HPDE6-E6E7 (cell line): ENCODE measurements around the gene TRIM24.
"Not testable (repeated sequence)": the region's sequence is repeated elsewhere in the genome, so short reads cannot be mapped to it uniquely, and the experiment has no call there.

Source experiments
- DNase-seq: peaks from one replicate; pipeline ENCODE4 v3.0.0; 2011; ENCODE audit warnings: missing footprints; ENCODE audit errors: extremely low spot score

The TRIM24 gene

DNA sequence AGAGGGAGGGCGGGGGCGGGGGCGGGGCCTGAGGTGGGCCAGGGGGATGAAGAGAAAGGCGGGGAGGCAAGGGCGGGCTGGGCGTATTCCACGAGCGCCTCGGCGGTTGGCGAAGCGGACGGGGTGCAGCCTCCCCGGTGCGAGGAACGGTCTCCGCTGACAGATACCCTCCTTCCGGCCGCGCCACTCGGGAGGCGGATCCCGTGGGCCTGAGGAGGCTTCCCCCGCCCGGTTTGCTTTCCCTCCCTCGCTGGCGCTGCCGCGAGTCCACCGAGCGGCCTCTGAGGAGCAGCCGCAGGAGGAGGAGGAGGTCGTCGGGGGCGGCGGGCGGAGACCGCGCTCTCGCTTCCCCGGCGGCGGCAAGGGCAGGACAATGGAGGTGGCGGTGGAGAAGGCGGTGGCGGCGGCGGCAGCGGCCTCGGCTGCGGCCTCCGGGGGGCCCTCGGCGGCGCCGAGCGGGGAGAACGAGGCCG is at the start of gene TRIM24:
TSS of gene TRIM24 (plus strand) at position 84 of the 473 bp plus-strand sequence. CDS start at position 374, 290 bp downstream.
- DNase-seq = peak; percentile 96

DNA sequence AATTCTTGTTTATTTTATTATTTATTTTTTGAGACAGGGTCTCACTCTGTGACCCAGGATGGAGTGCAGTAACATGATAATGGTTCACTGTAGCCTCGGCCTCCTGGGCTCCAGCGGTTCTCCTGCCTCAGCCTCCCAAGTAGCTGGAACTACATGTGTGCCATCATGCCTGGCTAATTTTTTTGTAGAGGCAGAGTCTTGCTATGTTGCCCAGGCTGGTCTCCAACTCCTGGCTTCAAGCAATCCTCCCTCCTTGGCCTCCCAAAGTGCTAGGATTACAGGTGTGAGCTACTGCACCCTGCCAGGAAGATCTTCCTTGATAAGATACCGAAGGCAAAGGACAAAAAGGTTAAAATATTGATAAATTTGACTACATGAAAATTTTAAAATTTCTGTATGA is 48.0 kb upstream of the TRIM24 start:
- DNase-seq = not testable (repeated sequence)

DNA sequence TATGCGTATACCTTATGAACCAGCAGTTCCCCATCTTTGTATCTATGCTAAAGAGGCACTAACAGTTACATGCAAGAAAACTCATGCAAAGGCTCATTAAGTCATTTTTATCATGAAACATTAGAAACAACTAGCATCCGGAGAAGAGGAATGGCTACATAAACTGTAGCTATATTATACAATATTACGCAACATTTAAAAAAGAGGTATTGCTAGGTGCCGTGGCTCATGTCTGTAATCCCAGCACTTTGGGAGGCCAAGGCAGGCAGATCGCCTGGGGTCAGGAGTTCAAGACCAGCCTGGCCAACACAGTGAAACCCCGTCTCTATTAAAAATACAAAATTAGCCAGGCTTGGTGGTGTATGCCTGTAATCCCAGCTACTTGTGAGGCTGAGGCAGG is 47.1 kb upstream of the TRIM24 start:
- DNase-seq = not testable (repeated sequence)

DNA sequence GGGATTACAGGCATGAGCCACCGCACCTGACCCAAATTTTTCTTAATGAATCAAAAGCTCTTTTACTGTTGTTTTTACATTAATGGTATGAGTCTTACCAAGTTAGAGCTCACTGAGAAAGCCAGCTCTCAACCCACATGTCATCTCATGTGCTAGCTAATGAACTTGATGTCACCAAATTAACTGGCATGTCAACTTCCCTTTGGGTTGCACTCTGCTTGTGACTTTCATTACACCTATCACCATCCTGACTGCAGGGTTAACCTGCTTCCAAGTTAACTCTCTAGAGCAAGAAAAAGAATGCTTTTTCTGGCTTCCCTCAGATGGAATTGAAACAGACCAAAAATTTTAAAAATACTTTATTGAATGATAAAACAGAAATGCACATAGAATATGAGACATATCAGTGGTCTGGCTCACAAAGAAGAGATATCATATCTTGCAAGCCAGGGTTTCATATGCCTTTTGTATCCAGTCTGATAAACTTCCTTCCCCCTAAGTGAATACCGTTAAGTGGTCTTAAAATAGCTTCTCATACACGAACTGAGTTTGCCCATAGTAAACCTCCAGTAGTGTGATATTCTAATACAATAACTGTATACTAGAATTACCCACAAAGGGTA is 42.9 kb upstream of the TRIM24 start:
- no peak for DNase-seq

DNA sequence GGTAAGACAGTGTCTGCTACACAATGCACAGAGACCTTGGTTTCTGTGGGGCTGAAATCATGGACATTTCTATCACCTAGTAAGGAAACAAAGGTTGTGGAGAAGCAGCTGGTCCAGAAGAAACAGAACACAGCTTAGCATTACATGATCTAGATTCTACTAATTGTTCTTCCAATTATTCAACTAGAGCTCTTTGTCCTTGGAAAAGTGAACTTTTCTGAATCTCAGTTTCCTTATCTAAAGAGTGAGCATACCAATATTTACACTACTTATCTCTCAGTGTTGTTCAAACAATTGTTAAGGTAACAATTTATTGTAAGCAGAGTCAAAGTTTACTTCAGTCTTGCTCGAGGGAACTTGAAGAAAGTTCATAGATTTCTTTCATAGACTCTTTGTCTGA is 42.3 kb upstream of the TRIM24 start:
- DNase-seq = no peak

DNA sequence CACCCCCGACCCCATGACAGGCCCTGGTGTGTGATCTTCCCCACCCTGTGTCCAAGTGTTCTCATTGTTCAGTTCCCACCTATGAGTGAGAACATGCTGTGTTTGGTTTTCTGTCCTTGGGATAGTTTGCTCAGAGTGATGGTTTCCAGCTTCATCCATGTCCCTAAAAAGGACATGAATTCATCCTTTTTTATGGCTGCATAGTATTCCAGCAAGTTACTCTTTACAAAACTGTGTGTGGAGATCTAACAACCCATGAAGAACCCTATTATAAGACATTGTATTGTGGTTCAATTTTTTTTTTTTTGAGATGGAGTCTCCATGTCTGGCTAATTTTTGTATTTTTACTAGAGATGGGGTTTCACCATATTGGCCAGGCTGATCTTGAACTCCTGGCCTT is 41.7 kb upstream of the TRIM24 start:
- not testable (repeated sequence) for DNase-seq

DNA sequence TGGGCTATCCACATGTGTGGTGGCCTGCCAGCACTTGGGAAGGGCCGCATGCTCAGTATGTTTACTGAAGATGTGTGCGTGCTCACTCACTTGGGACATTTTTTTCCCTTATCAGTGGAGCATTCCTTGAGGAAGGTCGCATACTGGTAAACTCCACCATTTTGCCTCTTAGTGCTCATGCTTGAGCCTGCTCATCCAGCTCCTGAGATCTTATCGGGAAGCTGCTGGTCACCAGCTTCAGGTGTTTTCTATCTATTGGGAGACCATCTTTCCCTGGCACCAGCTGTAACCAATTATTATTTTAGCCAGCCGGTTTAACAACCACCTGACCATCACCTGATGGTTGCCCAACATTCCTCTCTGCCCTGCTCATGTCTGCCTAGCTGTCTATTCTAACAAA is 35.0 kb upstream of the TRIM24 start:
- DNase-seq = no peak

DNA sequence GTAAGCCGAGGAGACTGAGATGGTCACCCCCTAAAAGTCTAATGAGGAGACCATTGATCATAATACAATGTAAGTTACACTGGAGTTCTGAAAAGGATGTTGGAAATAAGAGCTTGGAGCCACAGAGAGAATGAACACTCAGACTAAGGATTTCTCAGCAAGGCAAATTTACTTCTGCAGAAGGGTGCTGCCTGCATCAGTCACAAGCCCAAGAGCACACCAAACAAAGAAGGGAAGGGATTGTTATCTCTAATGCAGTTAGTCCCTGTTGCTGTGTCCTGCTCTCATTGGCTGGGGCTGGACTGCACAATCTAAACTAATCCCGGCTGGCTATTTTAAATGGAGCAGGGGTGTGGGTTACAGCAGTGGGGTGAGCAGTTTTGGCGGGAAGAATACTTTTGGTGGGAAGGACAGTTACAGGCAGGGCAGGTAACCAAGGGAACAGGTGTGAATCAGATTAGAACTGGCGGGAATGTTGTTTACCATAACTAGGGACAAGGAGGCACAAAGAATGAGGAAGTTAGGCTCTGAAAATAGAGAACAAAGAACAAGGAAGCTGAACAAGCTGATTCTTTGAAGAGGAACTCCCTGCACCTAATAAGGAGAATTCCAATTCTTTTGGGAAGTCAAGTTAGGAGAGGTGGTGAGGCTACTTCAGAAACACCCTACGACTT is 30.3 kb upstream of the TRIM24 start:
- no peak for DNase-seq

DNA sequence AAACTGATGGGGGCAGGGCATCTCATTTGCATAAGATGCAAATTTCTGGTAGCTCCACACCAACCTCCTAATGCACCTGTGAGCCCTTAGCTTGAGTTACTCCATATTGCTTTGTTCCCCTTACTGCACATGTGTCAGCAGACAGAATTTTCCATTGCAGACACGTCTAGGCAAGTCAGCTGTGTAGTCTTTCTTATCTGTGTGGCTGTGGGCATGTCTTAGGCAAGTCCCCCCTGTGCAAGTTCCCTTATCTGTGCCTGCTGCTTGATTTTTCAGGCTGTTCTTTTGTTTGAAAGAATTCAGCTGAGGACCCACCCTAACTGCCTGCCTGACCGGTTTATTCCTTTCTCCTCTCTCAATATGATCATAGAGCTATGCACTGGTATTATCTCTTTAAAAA is 28.5 kb upstream of the TRIM24 start:
- no peak for DNase-seq

DNA sequence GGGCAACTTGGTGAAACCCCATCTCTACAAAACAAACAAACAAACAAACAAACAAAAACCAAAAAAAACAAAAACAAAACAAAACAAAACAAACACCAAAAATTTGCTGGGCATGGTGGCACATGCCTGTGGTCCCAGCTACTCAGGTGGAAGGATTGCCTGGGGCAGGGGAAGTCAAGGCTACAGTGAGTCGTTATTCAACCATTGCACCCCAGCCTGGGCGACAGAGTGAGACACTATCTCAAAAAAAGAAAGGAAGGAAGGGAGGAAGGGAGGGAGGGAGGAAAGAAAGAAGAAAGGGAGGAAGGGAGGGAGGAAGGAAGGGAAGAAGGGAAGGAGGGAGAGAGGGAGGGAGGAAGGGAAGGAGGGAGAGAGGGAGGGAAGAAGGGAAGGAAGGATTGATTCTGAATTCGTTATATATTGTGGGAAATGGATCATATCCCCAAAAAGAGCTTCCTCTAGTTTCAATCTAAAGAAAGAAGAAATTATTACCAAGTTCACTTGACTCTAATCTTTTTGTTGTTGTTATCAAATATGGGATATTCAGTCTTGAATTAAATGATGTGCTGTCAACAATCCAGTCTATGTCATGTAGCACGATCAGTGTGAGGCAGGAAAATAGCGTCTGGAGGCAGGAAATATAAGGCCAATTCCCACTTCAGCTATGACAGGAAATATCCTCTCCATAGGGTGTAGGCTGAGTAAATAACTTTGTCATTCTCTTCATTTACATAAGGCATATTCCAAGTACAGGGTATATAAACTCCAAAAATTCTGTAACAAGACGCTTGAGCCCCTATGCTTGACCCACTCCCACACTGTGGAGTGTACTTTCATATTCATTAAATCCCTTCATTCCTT is 26.2 kb upstream of the TRIM24 start:
- DNase-seq = no peak

DNA sequence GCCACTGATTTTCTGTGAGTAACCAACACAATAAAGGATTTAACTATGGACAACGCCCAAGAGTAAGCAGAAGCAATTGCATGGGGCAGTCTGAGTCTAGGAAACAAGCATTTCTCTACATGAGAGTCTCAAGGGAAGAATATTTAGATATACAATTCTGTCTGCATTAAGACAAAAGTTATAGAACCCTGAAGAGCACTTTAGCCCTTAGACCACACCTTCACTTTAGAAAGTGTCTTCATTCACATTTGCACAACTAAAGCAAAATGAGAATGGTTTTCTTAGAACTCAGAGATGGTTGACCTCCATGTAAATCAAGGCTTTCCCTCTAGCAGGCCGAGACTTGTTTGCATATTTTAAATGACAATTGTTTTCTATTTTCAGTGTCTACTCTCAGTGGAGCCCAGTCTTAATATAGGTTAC is 25.5 kb upstream of the TRIM24 start:
- DNase-seq = no peak

DNA sequence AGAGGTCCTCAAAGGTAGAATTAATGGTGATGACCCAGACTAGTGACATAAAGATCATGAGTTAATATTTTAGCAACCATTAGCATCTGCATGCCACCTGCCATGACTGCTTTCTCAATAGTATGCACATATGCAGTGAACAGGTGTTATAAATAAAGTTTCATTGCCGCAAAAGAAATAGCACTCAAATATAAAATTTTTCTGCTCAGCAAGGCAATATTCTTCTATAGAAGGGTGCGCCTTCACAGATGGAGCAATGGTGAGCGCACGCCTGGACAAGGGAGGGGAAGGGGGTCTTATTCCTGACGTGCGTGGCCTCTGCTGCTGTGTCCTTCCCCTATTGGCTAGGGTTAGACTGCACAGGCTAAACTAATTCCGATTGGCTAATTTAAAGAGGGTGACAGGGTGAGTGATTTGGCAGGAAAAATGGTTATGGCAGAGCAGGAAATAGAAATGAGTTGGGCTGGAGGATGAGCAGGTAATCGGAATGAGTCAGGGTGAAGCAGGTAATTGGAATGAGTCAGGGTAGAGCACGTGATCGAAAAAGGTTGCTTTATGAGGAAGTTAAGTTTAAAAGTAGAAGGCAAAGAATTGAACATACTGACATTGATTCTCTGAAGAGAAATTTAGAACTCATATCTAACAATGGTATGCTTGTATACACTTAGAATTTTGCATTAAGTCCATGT is 24.7 kb upstream of the TRIM24 start:
- DNase-seq = no peak

DNA sequence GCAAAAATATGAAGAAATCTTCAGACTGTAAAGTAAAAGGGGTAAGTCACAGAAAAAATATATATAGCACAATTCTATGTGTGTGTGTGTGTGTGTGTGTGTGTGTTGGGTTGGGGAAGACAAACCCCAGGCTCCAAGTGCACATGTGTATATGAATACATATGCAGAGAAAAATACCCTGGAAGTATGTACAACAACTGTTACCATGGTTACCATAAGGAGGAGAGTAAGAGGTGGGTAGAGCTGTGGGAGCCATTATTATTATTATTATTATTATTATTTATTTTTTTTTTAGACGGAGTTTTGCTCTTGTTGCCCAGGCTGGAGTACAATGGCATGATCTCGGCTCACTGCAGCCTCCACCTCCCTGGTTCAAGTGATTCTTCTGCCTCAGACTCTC is 23.7 kb upstream of the TRIM24 start:
- DNase-seq = no peak

DNA sequence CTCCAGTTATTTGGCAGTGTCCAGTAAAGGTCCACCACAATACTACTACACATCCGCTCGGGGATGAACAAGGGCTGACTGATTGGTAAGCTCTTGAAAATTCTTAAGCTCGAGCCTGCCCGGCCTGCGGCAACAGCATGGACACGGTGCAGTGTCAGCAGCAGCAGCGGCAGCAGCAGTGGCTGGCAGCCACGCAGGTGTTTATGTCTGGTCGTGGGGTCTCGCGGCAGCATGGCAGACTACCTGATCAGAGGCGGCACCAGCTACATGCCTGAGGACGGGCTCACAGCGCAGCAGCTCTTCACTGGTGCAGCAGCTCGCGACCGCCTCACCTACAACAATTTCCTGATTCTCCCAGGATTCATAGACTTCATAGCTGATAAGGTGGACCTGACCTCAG is 19.6 kb upstream of the TRIM24 start:
- no peak for DNase-seq

DNA sequence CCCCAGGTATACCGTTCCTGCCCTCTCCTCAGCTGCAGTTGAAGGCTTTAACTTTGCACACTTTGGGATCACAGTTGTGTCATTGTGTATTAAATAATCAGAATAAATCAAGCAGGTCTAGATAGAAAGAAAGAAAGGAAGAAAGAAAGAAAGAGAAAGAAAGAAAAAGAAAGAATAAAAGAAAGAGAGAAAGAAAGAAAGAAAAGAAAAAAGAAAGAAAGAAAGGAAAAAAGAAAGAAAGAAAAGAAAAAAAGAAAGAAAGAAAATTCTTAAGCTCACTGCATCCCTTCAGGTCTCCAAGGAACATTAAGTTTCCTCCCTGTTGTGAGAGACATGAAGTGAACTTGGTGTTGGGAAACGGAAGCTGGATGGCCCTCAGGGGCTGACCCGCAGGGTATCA is 17.2 kb upstream of the TRIM24 start:
- DNase-seq = no peak

DNA sequence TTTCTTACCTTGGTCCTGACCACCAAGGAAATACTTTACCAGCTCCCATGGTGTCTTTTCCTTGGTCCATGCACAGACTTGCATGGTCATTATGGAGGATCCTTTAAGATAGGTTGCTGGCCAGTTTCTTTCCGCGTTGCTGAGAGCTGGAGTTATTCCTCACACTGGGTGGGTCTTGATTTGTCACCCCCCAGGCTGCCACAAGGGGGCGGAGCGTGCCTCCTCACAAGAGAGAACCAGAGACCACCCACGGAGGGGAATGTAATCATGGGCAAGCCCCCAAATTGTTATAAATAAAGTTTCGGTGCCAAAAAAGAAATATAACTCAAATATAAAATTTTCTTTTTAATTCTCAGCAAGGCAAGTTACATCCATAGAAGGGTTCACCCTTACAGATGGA is 10.5 kb upstream of the TRIM24 start:
- no peak for DNase-seq

DNA sequence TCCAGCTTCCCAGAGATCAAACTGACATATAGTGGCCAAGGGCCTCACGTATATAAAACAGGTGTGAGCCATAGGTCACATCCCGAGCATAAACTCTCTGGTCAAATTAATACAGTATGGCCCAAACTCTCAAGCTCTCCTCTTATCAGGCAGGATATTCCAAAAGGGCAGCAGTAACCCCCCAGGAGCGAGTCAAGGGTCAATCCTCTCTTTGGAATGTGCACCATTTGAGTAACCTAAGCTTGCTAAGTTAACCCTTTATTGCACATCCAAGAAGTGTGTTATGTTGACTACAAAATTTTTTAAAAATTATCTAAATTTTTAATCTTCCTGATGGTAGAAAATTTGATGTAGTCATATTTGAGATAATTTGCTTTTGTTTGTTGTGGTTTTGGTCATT is 4.5 kb upstream of the TRIM24 start:
- no peak for DNase-seq

DNA sequence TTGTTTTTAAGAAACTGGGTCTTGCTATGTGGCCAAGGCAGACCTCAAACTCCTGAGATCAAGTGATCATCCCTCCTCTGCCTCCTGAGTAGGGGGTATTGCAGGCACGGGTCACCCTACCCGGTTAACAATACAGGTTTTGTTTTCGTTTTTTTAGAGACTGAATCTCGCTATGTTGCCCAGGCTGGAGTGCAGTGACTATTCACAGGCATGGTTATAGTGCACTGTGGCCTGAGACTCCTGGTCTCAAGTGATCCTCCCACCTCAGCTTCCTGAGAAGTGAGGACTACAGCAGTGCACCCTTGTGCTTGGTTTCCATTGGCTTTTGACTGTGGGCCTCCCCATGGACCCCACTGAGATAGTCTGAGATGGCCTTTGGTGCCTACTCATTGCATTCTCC is 3.8 kb upstream of the TRIM24 start:
- no peak for DNase-seq

DNA sequence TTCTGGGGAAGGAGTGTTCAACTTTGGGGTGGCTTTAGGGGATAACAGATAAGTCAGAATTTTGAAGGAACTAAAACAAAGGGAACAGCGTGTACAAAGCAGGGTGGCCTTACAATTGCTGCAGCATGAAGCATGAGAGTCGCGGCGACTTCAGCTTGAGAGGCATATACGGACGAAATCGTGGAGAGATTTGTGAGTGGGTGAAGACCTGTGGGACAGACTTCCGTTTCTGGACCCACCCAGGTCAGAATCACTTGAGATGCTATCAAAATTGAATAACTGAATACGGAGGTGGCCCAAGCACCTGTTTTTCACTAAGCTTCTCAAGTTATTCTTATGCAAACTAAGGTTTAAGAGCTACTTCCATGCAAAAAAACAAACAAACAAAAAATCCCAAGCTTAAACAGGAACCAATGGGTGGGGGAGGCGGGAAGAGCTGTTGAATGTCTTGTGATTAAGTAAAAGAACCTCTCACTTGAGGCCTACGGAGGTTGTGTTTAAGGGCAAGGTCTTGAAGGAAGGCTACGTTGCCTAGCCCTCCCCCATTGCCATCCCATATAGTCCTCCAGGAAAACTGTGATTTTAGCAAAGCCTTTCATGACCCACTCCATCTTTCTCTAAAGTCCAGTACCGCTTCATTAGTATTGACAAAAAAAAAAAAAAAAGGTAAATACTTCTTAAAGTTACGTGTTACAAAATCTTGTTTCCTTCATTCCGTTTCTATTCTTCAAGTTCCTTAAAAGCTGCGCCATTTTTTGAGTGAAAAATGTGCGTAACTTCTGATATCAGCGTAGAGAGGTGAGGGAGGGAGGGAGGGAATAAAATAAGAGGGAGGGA is 1.3 kb upstream of the TRIM24 start:
- DNase-seq = no peak

DNA sequence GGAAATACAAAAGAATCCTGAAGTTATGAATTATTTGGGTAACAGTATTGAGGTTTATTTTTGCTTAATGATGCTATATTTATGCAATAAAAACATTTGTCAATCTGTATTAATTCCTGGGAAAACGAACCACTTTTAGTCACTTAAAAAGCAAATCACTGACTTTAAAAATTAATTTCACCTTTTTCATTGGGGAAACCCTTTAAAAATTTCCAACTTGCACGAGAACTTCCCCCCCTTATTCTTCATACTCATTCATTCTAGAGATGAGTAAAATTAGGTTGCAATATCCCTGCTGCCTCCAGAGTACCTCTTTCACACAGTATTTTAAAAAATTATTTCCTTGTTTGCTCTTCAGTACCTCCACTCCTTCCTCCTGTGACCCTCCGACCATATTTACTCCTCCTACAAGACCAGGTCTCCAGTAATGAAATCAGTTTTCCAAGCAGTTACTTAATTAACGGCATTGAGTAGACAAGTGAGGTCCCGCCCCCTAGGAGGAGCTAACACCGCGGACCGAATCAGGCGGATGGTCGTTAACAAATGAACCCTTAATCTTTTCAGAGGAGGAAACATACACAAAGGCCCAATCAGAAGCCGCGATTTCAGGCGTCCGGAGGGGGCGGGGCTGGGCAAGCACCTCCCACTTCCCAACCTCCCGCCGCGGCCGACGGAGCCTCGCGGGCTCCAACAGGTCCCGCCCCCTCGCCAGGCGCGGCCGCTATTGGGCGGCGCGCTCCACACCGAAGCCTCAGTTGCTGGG is 465 bp upstream of the TRIM24 start:
- DNase-seq = peak; percentile 93
